ENCODE results near the gene GP5. TPM values are rescaled to one million over a fixed set of nuclear protein-coding genes. Genes with fewer than 3 reads are reported as not detected.

Gene GP5
- polyA plus RNA-seq, 1 of the 3 experiments (the other 2 are of a cell fraction), result 0.13 TPM

GRCh38 chr3:194373899-194374298 lies 25.2 kb downstream of the GP5 start:
- Histone ChIP-seq H3F3A (replicated peaks; ENCODE audit: insufficient read depth) (no peaks in the 10 kb centered on the region), H3K36me3 (replicated peaks in 1 of 2; ENCODE audit: control insufficient read depth in 1 of 2, insufficient read depth in 2 of 2, low read length in 1 of 2) (no peaks in the 10 kb centered on the region), H3K9me3 (no peaks in the 10 kb centered on the region), H3K9ac (no peak overlapping the region), H3K27me3 (ENCODE audit: insufficient read depth) (no peaks in the 10 kb centered on the region), H3K4me1 (ENCODE audit: control insufficient read depth in 1 of 2, insufficient read depth in 2 of 2, low read depth in 1 of 2, low read length in 1 of 2) (peaks cover 4 to 9% of the 10 kb centered on the region in 2 experiments; a peak in 2 of 4 replicates), H3K79me2 (ENCODE audit: insufficient read depth) (no peaks in the 10 kb centered on the region), H3K4me3 (ENCODE audit: low read depth in 2 of 2, low read length in 1 of 2) (no peak overlapping the region), H2AFZ (ENCODE audit: low read depth) (no peak overlapping the region), H3K9me2 (no peaks in the 10 kb centered on the region), H4K20me1 (ENCODE audit: insufficient read depth) (no peaks in the 10 kb centered on the region), H3K27ac (ENCODE audit: low read depth in 2 of 2, low read length in 1 of 2) (no peak overlapping the region), H3K4me2 (no peak overlapping the region)
- POLR2A ChIA-PET, result no interaction called here
- CTCF ChIA-PET, result interaction anchor here (1.0 to 2.0 kb wide), 2 partner anchors 30 to 39 kb away, joined by 4 to 7 read pairs; no protein-coding TSS in a partner anchor
- TF ChIP-seq CTCF (IDR thresholded peaks at IDR 0.05) (no peak), EP300 (IDR thresholded peaks at IDR 0.05; ENCODE audit: borderline replicate concordance in 1 of 2, low read depth in 1 of 2, low read length in 1 of 2) (no peak), GABPA (IDR thresholded peaks at IDR 0.05; ENCODE audit: low read depth) (no peak), TCF12 (IDR thresholded peaks at IDR 0.05) (no peak), USF1 (IDR thresholded peaks at IDR 0.05; ENCODE audit: borderline replicate concordance, low read depth) (no peak), JUND (IDR thresholded peaks at IDR 0.05) (no peak), YY1 (IDR thresholded peaks at IDR 0.05; ENCODE audit: low read depth) (no peak), REST (IDR thresholded peaks at IDR 0.05; ENCODE audit: low read depth, low read length) (no peak), ZBTB33 (IDR thresholded peaks at IDR 0.05; ENCODE audit: borderline replicate concordance, low read depth) (no peak)
- 89% methylated on average over 8 of the region's 8 CpGs for WGBS (ENCODE audit: low lambda C conversion rate)
- DNase-seq, result no peak
